ENCODE measurements around the gene AVEN.

GRCh38 chr15:33956397-33956796, 82.6 kb downstream of the AVEN start:
- TF ChIP-seq CTCF (IDR thresholded peaks at IDR 0.05; ENCODE audit: low read length) (no peak), EZH2 (IDR thresholded peaks at IDR 0.05; ENCODE audit: borderline replicate concordance, low read length) (no peak)

Data from OCI-LY1 (cell line).